Measurements from ENCODE around the gene EIF4E3.

The EIF4E3 gene

GRCh38 chr3:71703797-71704196 lies 21.4 kb downstream of the EIF4E3 start:
- Histone ChIP-seq H3K27me3 (ENCODE audit: control insufficient read depth, insufficient read depth, low read length) (no peaks in the 10 kb centered on the region), H3K9ac (ENCODE audit: low read depth, low read length) (no peak overlapping the region), H3K9me3 (replicated peaks; ENCODE audit: low read length) (no peaks in the 10 kb centered on the region), H3K36me3 (ENCODE audit: insufficient read depth, low read length) (no peaks in the 10 kb centered on the region), H3K4me3 (ENCODE audit: low read length) (no peak overlapping the region), H3K4me2 (ENCODE audit: low read length) (no peak overlapping the region), H3K4me1 (ENCODE audit: control insufficient read depth, insufficient read depth, low read length) (no peaks in the 10 kb centered on the region)

- no peak overlapping the region for H3K9ac ChIP-seq (ENCODE audit: low read depth, low read length)
- H3K27me3 ChIP-seq (ENCODE audit: control insufficient read depth, insufficient read depth, low read length): no peaks in the 10 kb centered on the region
- no peak overlapping the region for H3K4me3 ChIP-seq (ENCODE audit: low read length)
- H3K4me1 ChIP-seq (ENCODE audit: control insufficient read depth, insufficient read depth, low read length): no peaks in the 10 kb centered on the region
- H3K36me3 ChIP-seq (ENCODE audit: insufficient read depth, low read length): no peaks in the 10 kb centered on the region
- H3K9me3 ChIP-seq (replicated peaks; ENCODE audit: low read length): no peaks in the 10 kb centered on the region
- no peak overlapping the region for H3K4me2 ChIP-seq (ENCODE audit: low read length)
Observed at GRCh38 chr3:71702131-71703024, 22.8 kb downstream of the EIF4E3 start.

GRCh38 chr3:71701251-71701762 lies 23.9 kb downstream of the EIF4E3 start:
- H3K36me3 ChIP-seq (ENCODE audit: insufficient read depth, low read length): no peaks in the 10 kb centered on the region
- no peak overlapping the region for H3K4me3 ChIP-seq (ENCODE audit: low read length)
- no peaks in the 10 kb centered on the region for H3K27me3 ChIP-seq (ENCODE audit: control insufficient read depth, insufficient read depth, low read length)
- no peaks in the 10 kb centered on the region for H3K9me3 ChIP-seq (replicated peaks; ENCODE audit: low read length)
- no peak overlapping the region for H3K9ac ChIP-seq (ENCODE audit: low read depth, low read length)
- H3K4me2 ChIP-seq (ENCODE audit: low read length): no peak overlapping the region
- H3K4me1 ChIP-seq (ENCODE audit: control insufficient read depth, insufficient read depth, low read length): no peaks in the 10 kb centered on the region

GRCh38 chr3:71695000-71695482 lies 30.2 kb downstream of the EIF4E3 start:
- Histone ChIP-seq H3K9ac (ENCODE audit: low read depth, low read length) (no peak overlapping the region), H3K27me3 (ENCODE audit: control insufficient read depth, insufficient read depth, low read length) (no peaks in the 10 kb centered on the region), H3K36me3 (ENCODE audit: insufficient read depth, low read length) (no peaks in the 10 kb centered on the region), H3K4me2 (ENCODE audit: low read length) (peak overlapping the region; percentile 66), H3K9me3 (replicated peaks; ENCODE audit: low read length) (no peaks in the 10 kb centered on the region), H3K4me3 (ENCODE audit: low read length) (peak overlapping the region; percentile 1), H3K4me1 (ENCODE audit: control insufficient read depth, insufficient read depth, low read length) (peaks cover 26% of the 10 kb centered on the region)

- no peaks in the 10 kb centered on the region for H3K27me3 ChIP-seq (ENCODE audit: control insufficient read depth, insufficient read depth, low read length)
- no peak overlapping the region for H3K9ac ChIP-seq (ENCODE audit: low read depth, low read length)
- H3K4me3 ChIP-seq (ENCODE audit: low read length): no peak overlapping the region
- peak overlapping the region; percentile 66 for H3K4me2 ChIP-seq (ENCODE audit: low read length)
- H3K4me1 ChIP-seq (ENCODE audit: control insufficient read depth, insufficient read depth, low read length): peaks cover 29% of the 10 kb centered on the region
- no peaks in the 10 kb centered on the region for H3K36me3 ChIP-seq (ENCODE audit: insufficient read depth, low read length)
- no peaks in the 10 kb centered on the region for H3K9me3 ChIP-seq (replicated peaks; ENCODE audit: low read length)
Observed at GRCh38 chr3:71694358-71694999, 30.7 kb downstream of the EIF4E3 start.

- H3K36me3 ChIP-seq (ENCODE audit: insufficient read depth, low read length): no peaks in the 10 kb centered on the region
- no peaks in the 10 kb centered on the region for H3K27me3 ChIP-seq (ENCODE audit: control insufficient read depth, insufficient read depth, low read length)
- H3K4me3 ChIP-seq (ENCODE audit: low read length): no peak overlapping the region
- H3K9me3 ChIP-seq (replicated peaks; ENCODE audit: low read length): no peaks in the 10 kb centered on the region
- no peak overlapping the region for H3K9ac ChIP-seq (ENCODE audit: low read depth, low read length)
- peaks cover 29% of the 10 kb centered on the region for H3K4me1 ChIP-seq (ENCODE audit: control insufficient read depth, insufficient read depth, low read length)
- H3K4me2 ChIP-seq (ENCODE audit: low read length): no peak overlapping the region
Observed at GRCh38 chr3:71693641-71694040, 31.6 kb downstream of the EIF4E3 start.

GRCh38 chr3:71692139-71692538 lies 33.1 kb downstream of the EIF4E3 start:
- Histone ChIP-seq H3K36me3 (ENCODE audit: insufficient read depth, low read length) (no peaks in the 10 kb centered on the region), H3K27me3 (ENCODE audit: control insufficient read depth, insufficient read depth, low read length) (no peaks in the 10 kb centered on the region), H3K4me2 (ENCODE audit: low read length) (no peak overlapping the region), H3K4me1 (ENCODE audit: control insufficient read depth, insufficient read depth, low read length) (peaks cover 29% of the 10 kb centered on the region), H3K9me3 (replicated peaks; ENCODE audit: low read length) (no peaks in the 10 kb centered on the region), H3K9ac (ENCODE audit: low read depth, low read length) (no peak overlapping the region), H3K4me3 (ENCODE audit: low read length) (no peak overlapping the region)

GRCh38 chr3:71690341-71690841 lies 34.8 kb downstream of the EIF4E3 start:
- Histone ChIP-seq H3K27me3 (ENCODE audit: control insufficient read depth, insufficient read depth, low read length) (no peaks in the 10 kb centered on the region), H3K36me3 (ENCODE audit: insufficient read depth, low read length) (no peaks in the 10 kb centered on the region), H3K9me3 (replicated peaks; ENCODE audit: low read length) (no peaks in the 10 kb centered on the region), H3K4me1 (ENCODE audit: control insufficient read depth, insufficient read depth, low read length) (peaks cover 29% of the 10 kb centered on the region), H3K4me2 (ENCODE audit: low read length) (peak overlapping the region; percentile 67), H3K4me3 (ENCODE audit: low read length) (peak overlapping the region; percentile 9), H3K9ac (ENCODE audit: low read depth, low read length) (no peak overlapping the region)

- Histone ChIP-seq H3K4me3 (ENCODE audit: low read length) (no peak overlapping the region), H3K9me3 (replicated peaks; ENCODE audit: low read length) (no peaks in the 10 kb centered on the region), H3K4me2 (ENCODE audit: low read length) (no peak overlapping the region), H3K36me3 (ENCODE audit: insufficient read depth, low read length) (no peaks in the 10 kb centered on the region), H3K27me3 (ENCODE audit: control insufficient read depth, insufficient read depth, low read length) (no peaks in the 10 kb centered on the region), H3K9ac (ENCODE audit: low read depth, low read length) (no peak overlapping the region), H3K4me1 (ENCODE audit: control insufficient read depth, insufficient read depth, low read length) (peaks cover 23% of the 10 kb centered on the region)
Observed at GRCh38 chr3:71689291-71689690, 35.9 kb downstream of the EIF4E3 start.

GRCh38 chr3:71688121-71688520 lies 37.1 kb downstream of the EIF4E3 start:
- no peaks in the 10 kb centered on the region for H3K9me3 ChIP-seq (replicated peaks; ENCODE audit: low read length)
- H3K36me3 ChIP-seq (ENCODE audit: insufficient read depth, low read length): no peaks in the 10 kb centered on the region
- H3K27me3 ChIP-seq (ENCODE audit: control insufficient read depth, insufficient read depth, low read length): no peaks in the 10 kb centered on the region
- H3K4me3 ChIP-seq (ENCODE audit: low read length): no peak overlapping the region
- H3K4me1 ChIP-seq (ENCODE audit: control insufficient read depth, insufficient read depth, low read length): peaks cover 15% of the 10 kb centered on the region
- no peak overlapping the region for H3K4me2 ChIP-seq (ENCODE audit: low read length)
- H3K9ac ChIP-seq (ENCODE audit: low read depth, low read length): no peak overlapping the region

GRCh38 chr3:71685686-71686085 lies 39.5 kb downstream of the EIF4E3 start:
- Histone ChIP-seq H3K9ac (ENCODE audit: low read depth, low read length) (no peak overlapping the region), H3K36me3 (ENCODE audit: insufficient read depth, low read length) (no peaks in the 10 kb centered on the region), H3K4me2 (ENCODE audit: low read length) (no peak overlapping the region), H3K9me3 (replicated peaks; ENCODE audit: low read length) (no peaks in the 10 kb centered on the region), H3K27me3 (ENCODE audit: control insufficient read depth, insufficient read depth, low read length) (no peaks in the 10 kb centered on the region), H3K4me3 (ENCODE audit: low read length) (no peak overlapping the region), H3K4me1 (ENCODE audit: control insufficient read depth, insufficient read depth, low read length) (peaks cover 22% of the 10 kb centered on the region)

All from skeletal muscle satellite cell (primary cell).